Measurements from ENCODE around the gene CRACDL.

CRACDL gene

GRCh38 chr2:98876741-98877140, 59.3 kb downstream of the CRACDL start:
- TF ChIP-seq ZNF274 (IDR thresholded peaks at IDR 0.05; ENCODE audit: low read depth, low read length) = no peak
- no peak overlapping the region for H3K4me3 ChIP-seq (ENCODE audit: low read length)

GRCh38 chr2:98875746-98876145, 60.3 kb downstream of the CRACDL start:
- TF ChIP-seq ZNF274 (IDR thresholded peaks at IDR 0.05; ENCODE audit: low read depth, low read length) = no peak
- H3K4me3 ChIP-seq (ENCODE audit: low read length) = no peak overlapping the region

GRCh38 chr2:98875081-98875728, 60.8 kb downstream of the CRACDL start:
- no peak for TF ChIP-seq ZNF274 (IDR thresholded peaks at IDR 0.05; ENCODE audit: low read depth, low read length)
- H3K4me3 ChIP-seq (ENCODE audit: low read length) = no peak overlapping the region

GRCh38 chr2:98874186-98874689, 61.8 kb downstream of the CRACDL start:
- H3K4me3 ChIP-seq (ENCODE audit: low read length) = no peak overlapping the region
- no peak for TF ChIP-seq ZNF274 (IDR thresholded peaks at IDR 0.05; ENCODE audit: low read depth, low read length)

GRCh38 chr2:98872526-98872925, 63.5 kb downstream of the CRACDL start:
- no peak for TF ChIP-seq ZNF274 (IDR thresholded peaks at IDR 0.05; ENCODE audit: low read depth, low read length)
- no peak overlapping the region for H3K4me3 ChIP-seq (ENCODE audit: low read length)

GRCh38 chr2:98871506-98871905, 64.5 kb downstream of the CRACDL start:
- H3K4me3 ChIP-seq (ENCODE audit: low read length) = no peak overlapping the region
- no peak for TF ChIP-seq ZNF274 (IDR thresholded peaks at IDR 0.05; ENCODE audit: low read depth, low read length)

- no peak overlapping the region for H3K4me3 ChIP-seq (ENCODE audit: low read length)
- TF ChIP-seq ZNF274 (IDR thresholded peaks at IDR 0.05; ENCODE audit: low read depth, low read length) = no peak
Observed at GRCh38 chr2:98870516-98871158, 65.4 kb downstream of the CRACDL start.

GRCh38 chr2:98869870-98870269, 66.2 kb downstream of the CRACDL start:
- no peak for TF ChIP-seq ZNF274 (IDR thresholded peaks at IDR 0.05; ENCODE audit: low read depth, low read length)
- no peak overlapping the region for H3K4me3 ChIP-seq (ENCODE audit: low read length)

- no peak overlapping the region for H3K4me3 ChIP-seq (ENCODE audit: low read length)
- no peak for TF ChIP-seq ZNF274 (IDR thresholded peaks at IDR 0.05; ENCODE audit: low read depth, low read length)
Observed at GRCh38 chr2:98869272-98869641, 66.8 kb downstream of the CRACDL start.

GRCh38 chr2:98868548-98869271, 67.3 kb downstream of the CRACDL start:
- no peak overlapping the region for H3K4me3 ChIP-seq (ENCODE audit: low read length)
- TF ChIP-seq ZNF274 (IDR thresholded peaks at IDR 0.05; ENCODE audit: low read depth, low read length) = no peak

GRCh38 chr2:98867539-98868309, 68.3 kb downstream of the CRACDL start:
- no peak overlapping the region for H3K4me3 ChIP-seq (ENCODE audit: low read length)
- no peak for TF ChIP-seq ZNF274 (IDR thresholded peaks at IDR 0.05; ENCODE audit: low read depth, low read length)

GRCh38 chr2:98866033-98866432, 70.0 kb downstream of the CRACDL start:
- no peak overlapping the region for H3K4me3 ChIP-seq (ENCODE audit: low read length)
- no peak for TF ChIP-seq ZNF274 (IDR thresholded peaks at IDR 0.05; ENCODE audit: low read depth, low read length)

- no peak overlapping the region for H3K4me3 ChIP-seq (ENCODE audit: low read length)
- TF ChIP-seq ZNF274 (IDR thresholded peaks at IDR 0.05; ENCODE audit: low read depth, low read length) = no peak
Observed at GRCh38 chr2:98861601-98862000, 74.4 kb downstream of the CRACDL start.

GRCh38 chr2:98859323-98859722, 76.7 kb downstream of the CRACDL start:
- no peak for TF ChIP-seq ZNF274 (IDR thresholded peaks at IDR 0.05; ENCODE audit: low read depth, low read length)
- no peak overlapping the region for H3K4me3 ChIP-seq (ENCODE audit: low read length)
